ENCODE results near the gene BAD. TPM values are rescaled to one million over a fixed set of nuclear protein-coding genes. Genes with fewer than 3 reads are reported as not detected.

Gene BAD
- total RNA-seq, 1 experiment from 2014 or later, result 34.7 TPM

DNA sequence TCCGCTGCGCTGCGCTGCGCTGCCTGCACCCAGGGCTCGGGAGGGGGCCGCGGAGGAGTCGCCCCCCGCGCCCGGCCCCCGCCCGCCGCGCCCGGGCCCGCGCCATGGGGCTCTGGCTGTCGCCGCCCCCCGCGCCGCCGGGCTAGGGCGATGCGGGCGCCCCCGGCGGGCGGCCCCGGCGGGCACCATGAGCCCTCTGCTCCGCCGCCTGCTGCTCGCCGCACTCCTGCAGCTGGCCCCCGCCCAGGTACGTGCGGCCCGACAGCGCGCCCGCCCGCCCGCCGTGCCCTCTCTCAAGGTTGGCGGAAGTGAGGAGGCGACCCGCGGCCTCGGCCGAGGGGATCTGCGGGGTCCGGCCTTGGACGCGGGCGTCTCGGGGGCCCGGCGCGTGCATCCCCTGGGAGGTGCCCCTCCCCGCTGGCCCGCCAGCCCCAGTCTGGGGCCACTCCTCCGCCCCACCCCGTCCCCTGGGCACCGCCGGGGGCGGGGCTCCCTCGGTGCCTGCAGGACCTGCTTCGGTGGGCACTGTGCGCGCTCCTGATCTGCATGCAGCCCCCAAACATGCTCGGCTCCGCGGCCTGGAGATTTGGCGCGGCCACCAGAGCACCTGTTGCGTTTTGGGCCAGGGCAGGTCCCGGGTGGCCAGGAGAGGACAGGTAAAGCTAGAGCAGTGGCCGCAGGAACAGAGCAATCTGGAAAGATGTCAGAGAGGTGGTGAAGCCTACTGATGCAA lies 49.7 kb downstream of the BAD start:
- Mint-ChIP-seq H3K4me3 (peak overlapping the region; percentile 85), H3K27ac (no peak overlapping the region), H3K4me1 (peaks cover 25% of the 10 kb centered on the region), H3K36me3 (peaks cover 6% of the 10 kb centered on the region; the same call in 1 of the 2 replicates), H3K27me3 (ENCODE audit: low read depth) (peaks cover 16% of the 10 kb centered on the region), H3K9me3 (no peaks in the 10 kb centered on the region)
- DNase-seq (ENCODE audit: low spot score) (peak; percentile 50), ATAC-seq (peak; percentile 6)
- POLR2A ChIA-PET, result no interaction called here
- CTCF ChIA-PET, result interaction anchor here (1.0 to 5.4 kb wide), 5 partner anchors 16 to 122 kb away, joined by 3 to 35 read pairs (median 3); partner anchors contain the start of gene PLCB3
- TF ChIP-seq GTF2I (CRISPR knock-in tag; conservative IDR thresholded peaks at IDR 0.05) (no peak), NR2C2 (CRISPR knock-in tag; IDR thresholded peaks at IDR 0.05) (no peak), CREM (CRISPR knock-in tag; IDR thresholded peaks at IDR 0.05) (no peak), ZNF423 (CRISPR knock-in tag; IDR thresholded peaks at IDR 0.05) (peak; percentile 14), ZNF232 (CRISPR knock-in tag; IDR thresholded peaks at IDR 0.05) (no peak), SP1 (CRISPR knock-in tag; conservative IDR thresholded peaks at IDR 0.05) (0 out of 2 replicates have a peak, but pooled peaks have one; percentile 39), OVOL2 (CRISPR knock-in tag; IDR thresholded peaks at IDR 0.05; ENCODE audit: borderline replicate concordance) (no peak), EMX1 (CRISPR knock-in tag; IDR thresholded peaks at IDR 0.05) (no peak)
- TF ChIP-seq, protein P1, sequence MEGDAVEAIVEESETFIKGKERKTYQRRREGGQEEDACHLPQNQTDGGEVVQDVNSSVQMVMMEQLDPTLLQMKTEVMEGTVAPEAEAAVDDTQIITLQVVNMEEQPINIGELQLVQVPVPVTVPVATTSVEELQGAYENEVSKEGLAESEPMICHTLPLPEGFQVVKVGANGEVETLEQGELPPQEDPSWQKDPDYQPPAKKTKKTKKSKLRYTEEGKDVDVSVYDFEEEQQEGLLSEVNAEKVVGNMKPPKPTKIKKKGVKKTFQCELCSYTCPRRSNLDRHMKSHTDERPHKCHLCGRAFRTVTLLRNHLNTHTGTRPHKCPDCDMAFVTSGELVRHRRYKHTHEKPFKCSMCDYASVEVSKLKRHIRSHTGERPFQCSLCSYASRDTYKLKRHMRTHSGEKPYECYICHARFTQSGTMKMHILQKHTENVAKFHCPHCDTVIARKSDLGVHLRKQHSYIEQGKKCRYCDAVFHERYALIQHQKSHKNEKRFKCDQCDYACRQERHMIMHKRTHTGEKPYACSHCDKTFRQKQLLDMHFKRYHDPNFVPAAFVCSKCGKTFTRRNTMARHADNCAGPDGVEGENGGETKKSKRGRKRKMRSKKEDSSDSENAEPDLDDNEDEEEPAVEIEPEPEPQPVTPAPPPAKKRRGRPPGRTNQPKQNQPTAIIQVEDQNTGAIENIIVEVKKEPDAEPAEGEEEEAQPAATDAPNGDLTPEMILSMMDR (IDR thresholded peaks at IDR 0.05), result no peak
- TF ChIP-seq, protein P2, sequence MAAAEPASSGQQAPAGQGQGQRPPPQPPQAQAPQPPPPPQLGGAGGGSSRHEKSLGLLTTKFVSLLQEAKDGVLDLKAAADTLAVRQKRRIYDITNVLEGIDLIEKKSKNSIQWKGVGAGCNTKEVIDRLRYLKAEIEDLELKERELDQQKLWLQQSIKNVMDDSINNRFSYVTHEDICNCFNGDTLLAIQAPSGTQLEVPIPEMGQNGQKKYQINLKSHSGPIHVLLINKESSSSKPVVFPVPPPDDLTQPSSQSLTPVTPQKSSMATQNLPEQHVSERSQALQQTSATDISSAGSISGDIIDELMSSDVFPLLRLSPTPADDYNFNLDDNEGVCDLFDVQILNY (CRISPR knock-in tag; IDR thresholded peaks at IDR 0.05), result 0 out of 2 replicates have a peak, but pooled peaks have one; percentile 48
- TF ChIP-seq, protein P3, sequence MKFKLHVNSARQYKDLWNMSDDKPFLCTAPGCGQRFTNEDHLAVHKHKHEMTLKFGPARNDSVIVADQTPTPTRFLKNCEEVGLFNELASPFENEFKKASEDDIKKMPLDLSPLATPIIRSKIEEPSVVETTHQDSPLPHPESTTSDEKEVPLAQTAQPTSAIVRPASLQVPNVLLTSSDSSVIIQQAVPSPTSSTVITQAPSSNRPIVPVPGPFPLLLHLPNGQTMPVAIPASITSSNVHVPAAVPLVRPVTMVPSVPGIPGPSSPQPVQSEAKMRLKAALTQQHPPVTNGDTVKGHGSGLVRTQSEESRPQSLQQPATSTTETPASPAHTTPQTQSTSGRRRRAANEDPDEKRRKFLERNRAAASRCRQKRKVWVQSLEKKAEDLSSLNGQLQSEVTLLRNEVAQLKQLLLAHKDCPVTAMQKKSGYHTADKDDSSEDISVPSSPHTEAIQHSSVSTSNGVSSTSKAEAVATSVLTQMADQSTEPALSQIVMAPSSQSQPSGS (CRISPR knock-in tag; IDR thresholded peaks at IDR 0.05; ENCODE audit: borderline replicate concordance, low read depth), result no peak
- TF ChIP-seq, protein P4, sequence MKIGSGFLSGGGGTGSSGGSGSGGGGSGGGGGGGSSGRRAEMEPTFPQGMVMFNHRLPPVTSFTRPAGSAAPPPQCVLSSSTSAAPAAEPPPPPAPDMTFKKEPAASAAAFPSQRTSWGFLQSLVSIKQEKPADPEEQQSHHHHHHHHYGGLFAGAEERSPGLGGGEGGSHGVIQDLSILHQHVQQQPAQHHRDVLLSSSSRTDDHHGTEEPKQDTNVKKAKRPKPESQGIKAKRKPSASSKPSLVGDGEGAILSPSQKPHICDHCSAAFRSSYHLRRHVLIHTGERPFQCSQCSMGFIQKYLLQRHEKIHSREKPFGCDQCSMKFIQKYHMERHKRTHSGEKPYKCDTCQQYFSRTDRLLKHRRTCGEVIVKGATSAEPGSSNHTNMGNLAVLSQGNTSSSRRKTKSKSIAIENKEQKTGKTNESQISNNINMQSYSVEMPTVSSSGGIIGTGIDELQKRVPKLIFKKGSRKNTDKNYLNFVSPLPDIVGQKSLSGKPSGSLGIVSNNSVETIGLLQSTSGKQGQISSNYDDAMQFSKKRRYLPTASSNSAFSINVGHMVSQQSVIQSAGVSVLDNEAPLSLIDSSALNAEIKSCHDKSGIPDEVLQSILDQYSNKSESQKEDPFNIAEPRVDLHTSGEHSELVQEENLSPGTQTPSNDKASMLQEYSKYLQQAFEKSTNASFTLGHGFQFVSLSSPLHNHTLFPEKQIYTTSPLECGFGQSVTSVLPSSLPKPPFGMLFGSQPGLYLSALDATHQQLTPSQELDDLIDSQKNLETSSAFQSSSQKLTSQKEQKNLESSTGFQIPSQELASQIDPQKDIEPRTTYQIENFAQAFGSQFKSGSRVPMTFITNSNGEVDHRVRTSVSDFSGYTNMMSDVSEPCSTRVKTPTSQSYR (CRISPR knock-in tag; IDR thresholded peaks at IDR 0.05), result no peak

DNA sequence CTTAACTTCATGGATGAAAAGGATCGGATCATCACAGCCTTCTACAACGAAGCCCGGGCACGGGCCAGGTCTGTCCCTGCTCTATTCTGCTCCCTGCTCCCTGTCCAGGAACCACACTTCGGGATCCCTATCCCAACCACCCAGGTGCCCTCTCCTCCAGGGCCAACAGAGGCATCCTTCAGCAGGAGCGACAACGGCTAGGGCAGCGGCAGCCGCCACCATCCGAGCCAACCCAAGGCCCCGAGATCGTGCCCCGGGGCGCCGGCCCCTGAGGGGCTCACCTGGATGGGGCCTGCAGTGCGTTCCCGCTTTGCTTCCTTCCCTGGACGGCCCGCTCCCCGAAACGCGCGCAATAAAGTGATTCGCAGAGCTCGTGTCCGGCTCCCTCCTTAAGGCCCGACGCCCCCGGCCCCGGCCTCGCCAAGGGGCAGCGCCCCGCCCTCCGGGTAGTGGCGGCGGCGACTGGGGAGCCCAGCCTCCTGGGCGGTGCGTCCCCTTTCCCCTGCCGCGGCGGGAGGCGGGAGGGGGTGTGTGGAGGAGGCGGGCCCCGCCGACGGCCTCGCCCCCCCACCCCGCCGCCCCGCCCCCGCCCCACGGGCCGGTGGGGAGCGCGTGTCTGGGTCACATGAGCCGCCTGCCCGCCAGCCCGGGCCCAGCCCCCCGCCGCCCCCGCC lies 50.4 kb downstream of the BAD start, which contains the start of gene VEGFB:
Gene VEGFB (plus strand): TSS at position 672 of the 674 bp plus-strand sequence. CDS start 250 bp downstream, outside the sequence.
- Mint-ChIP-seq H3K4me3 (peak within 1 kb of the TSS; percentile 85), H3K27me3 (ENCODE audit: low read depth) (peaks cover 16% of the 10 kb centered on the region), H3K4me1 (peaks cover 30% of the 10 kb centered on the region), H3K9me3 (no peaks in the 10 kb centered on the region), H3K36me3 (peaks cover 6% of the 10 kb centered on the region; the same call in 1 of the 2 replicates), H3K27ac (peak within 1 kb of the TSS; percentile 15; the same call in 1 of the 2 replicates)
- CTCF ChIA-PET, result interaction anchor here (1.0 to 5.4 kb wide), 5 partner anchors 16 to 123 kb away, joined by 3 to 35 read pairs (median 3); partner anchors contain the start of gene PLCB3
- POLR2A ChIA-PET, result no interaction called here
- peak; percentile 17; the same call in 1 of the 2 replicates for ATAC-seq
- DNase-seq (ENCODE audit: low spot score), result peak; percentile 61
- TF ChIP-seq EMX1 (CRISPR knock-in tag; IDR thresholded peaks at IDR 0.05) (no peak), ESRRA (CRISPR knock-in tag; IDR thresholded peaks at IDR 0.05; ENCODE audit: borderline replicate concordance) (0 out of 2 replicates have a peak, but pooled peaks have one; percentile 31), ELF4 (CRISPR knock-in tag; IDR thresholded peaks at IDR 0.05; ENCODE audit: low read depth) (no peak), ZNF416 (CRISPR knock-in tag; IDR thresholded peaks at IDR 0.05) (peak; percentile 30; the same call in 1 of the 2 replicates), ZNF671 (CRISPR knock-in tag; IDR thresholded peaks at IDR 0.05) (no peak), SP1 (CRISPR knock-in tag; conservative IDR thresholded peaks at IDR 0.05) (0 out of 2 replicates have a peak, but pooled peaks have one; percentile 39), TCF7 (CRISPR knock-in tag; IDR thresholded peaks at IDR 0.05; ENCODE audit: low read depth) (no peak), NFE2L1 (CRISPR knock-in tag; IDR thresholded peaks at IDR 0.05) (no peak), ZNF263 (CRISPR knock-in tag; IDR thresholded peaks at IDR 0.05; ENCODE audit: low read depth) (no peak)
- TF ChIP-seq, protein P5, sequence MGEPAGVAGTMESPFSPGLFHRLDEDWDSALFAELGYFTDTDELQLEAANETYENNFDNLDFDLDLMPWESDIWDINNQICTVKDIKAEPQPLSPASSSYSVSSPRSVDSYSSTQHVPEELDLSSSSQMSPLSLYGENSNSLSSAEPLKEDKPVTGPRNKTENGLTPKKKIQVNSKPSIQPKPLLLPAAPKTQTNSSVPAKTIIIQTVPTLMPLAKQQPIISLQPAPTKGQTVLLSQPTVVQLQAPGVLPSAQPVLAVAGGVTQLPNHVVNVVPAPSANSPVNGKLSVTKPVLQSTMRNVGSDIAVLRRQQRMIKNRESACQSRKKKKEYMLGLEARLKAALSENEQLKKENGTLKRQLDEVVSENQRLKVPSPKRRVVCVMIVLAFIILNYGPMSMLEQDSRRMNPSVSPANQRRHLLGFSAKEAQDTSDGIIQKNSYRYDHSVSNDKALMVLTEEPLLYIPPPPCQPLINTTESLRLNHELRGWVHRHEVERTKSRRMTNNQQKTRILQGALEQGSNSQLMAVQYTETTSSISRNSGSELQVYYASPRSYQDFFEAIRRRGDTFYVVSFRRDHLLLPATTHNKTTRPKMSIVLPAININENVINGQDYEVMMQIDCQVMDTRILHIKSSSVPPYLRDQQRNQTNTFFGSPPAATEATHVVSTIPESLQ (CRISPR knock-in tag; IDR thresholded peaks at IDR 0.05), result no peak
- TF ChIP-seq, protein P6, sequence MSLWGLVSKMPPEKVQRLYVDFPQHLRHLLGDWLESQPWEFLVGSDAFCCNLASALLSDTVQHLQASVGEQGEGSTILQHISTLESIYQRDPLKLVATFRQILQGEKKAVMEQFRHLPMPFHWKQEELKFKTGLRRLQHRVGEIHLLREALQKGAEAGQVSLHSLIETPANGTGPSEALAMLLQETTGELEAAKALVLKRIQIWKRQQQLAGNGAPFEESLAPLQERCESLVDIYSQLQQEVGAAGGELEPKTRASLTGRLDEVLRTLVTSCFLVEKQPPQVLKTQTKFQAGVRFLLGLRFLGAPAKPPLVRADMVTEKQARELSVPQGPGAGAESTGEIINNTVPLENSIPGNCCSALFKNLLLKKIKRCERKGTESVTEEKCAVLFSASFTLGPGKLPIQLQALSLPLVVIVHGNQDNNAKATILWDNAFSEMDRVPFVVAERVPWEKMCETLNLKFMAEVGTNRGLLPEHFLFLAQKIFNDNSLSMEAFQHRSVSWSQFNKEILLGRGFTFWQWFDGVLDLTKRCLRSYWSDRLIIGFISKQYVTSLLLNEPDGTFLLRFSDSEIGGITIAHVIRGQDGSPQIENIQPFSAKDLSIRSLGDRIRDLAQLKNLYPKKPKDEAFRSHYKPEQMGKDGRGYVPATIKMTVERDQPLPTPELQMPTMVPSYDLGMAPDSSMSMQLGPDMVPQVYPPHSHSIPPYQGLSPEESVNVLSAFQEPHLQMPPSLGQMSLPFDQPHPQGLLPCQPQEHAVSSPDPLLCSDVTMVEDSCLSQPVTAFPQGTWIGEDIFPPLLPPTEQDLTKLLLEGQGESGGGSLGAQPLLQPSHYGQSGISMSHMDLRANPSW (CRISPR knock-in tag; conservative IDR thresholded peaks at IDR 0.05; ENCODE audit: low read depth), result no peak
